ENCODE data around the gene EEFSEC.

- no peak for TF ChIP-seq EZH2 (IDR thresholded peaks at IDR 0.05; ENCODE audit: insufficient read depth, poor library complexity, severe bottlenecking)
- no peak for TF ChIP-seq EZH2phosphoT487 (IDR thresholded peaks at IDR 0.05; ENCODE audit: insufficient read depth, low read depth)
These were observed 35.7 kb downstream of the EEFSEC start for GRCh38 chr3:128188956-128189355.

Measured in GM23248 (cell line).